ENCODE measurements around the gene MRPL52.
"Not testable (repeated sequence)": the region's sequence is repeated elsewhere in the genome, so short reads cannot be mapped to it uniquely, and the experiment has no call there.

Gene MRPL52

DNA sequence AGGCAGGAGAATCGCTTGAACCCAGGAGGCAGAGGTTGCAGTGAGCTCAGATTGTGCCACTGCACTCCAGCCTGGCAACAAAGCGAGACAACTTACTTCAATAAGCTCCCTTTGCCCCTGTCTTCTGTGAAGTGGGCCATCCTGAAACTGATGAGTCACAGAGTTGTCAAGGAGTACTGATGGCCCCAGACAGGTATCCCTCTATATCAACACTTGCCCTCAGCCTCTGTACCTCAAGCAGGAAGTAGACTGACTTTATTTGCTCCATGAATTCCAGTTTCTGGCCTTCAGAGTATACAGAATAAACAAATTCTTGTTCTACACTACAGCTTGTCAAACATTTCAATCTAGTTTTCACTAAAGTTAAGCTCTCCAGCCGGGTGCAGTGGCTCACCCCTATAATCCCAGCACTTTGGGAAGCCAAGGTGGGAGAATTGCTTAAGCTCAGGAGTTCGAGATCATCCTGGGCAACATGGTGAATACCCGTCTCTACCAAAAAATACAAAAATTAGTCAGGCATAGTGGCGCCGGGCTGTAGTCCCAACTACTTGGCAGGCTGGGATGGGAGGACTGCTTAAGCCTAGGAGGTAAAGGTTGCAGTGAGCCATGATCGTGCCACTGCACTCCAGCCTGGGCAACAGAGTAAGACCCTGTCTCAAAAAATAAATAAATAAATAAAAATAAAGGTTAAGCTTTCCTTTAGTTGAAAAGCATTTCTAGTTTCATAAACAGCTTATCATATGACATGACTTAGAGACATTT, 25.5 kb downstream of the MRPL52 start:
- DNase-seq (ENCODE audit: low read depth), result no peak

DNA sequence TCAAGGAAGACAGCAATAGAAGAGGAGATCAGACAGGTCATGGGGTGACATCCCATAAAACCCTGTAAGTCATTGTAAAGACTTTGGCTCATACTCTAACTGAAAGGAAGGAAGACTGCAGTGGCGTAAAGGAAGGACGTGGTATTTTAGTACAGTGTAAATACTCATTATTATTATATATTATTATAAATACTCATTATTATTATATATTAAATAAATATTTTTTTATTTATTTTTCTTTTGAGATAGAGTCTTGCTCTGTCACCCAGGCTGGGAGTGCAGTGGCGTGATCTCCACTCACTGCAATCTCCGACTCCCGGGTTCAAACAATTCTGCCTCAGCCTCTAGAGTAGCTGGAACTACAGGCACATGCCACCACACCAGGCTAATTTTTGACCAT, 26.7 kb downstream of the MRPL52 start:
- no peak for DNase-seq (ENCODE audit: low read depth)

DNA sequence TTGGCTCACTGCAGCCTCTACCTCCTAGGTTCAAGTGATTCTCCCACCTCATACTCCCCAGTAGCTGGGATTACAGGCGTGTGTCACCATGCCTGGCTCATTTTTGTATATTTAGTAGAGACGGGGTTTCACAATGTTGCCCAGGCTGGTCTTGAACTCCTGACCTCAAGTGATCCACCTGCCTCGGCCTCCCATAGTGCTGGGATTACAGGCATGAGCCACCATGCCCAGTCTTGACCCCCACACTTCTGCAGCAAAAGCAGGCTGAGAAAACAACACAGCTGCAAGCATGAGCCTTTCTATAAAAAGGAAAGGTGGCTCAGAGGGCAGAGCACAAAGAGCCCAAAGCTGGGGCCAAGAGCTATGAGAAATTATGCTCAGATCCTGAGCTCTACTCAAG, 30.7 kb downstream of the MRPL52 start:
- DNase-seq (ENCODE audit: low read depth), result not testable (repeated sequence)

DNA sequence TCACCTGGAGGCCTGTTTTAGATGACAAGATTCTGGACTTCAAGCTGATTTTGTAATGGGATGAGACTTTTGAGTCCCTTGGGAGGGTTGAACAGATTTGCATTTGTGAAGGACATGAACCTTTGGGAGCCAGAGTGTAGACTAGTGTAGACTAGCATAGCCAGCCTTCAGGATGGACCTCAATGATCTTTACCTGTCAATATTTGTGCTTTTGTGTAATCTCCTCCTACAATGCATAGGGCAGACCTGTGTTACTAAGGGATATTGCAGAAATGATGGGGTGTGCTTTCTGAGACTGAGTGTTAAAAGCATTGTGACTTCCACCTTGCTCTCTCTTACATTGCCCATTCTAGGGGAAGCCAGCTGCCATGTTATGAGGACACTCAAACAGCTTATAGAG, 32.0 kb downstream of the MRPL52 start:
- DNase-seq (ENCODE audit: low read depth), result no peak

DNA sequence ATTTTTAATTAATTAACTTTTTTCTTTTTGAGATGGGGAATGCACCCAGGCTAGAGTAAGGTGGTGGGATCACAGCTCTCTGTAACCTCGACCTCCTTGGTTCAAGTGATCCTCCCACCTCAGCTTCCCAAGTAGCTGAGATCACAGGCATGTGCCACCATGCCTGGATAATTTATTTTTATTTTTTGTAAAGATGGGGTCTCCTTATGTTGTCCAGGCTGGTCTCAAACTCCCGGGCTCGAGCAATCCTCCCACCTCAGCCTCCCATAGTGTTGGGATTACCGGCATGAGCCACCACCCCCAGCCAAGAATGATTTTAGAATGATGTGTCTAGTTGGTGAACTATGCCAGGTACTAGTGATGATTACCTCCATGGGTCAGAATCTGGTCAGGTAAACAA, 35.3 kb downstream of the MRPL52 start:
- DNase-seq (ENCODE audit: low read depth), result no peak

DNA sequence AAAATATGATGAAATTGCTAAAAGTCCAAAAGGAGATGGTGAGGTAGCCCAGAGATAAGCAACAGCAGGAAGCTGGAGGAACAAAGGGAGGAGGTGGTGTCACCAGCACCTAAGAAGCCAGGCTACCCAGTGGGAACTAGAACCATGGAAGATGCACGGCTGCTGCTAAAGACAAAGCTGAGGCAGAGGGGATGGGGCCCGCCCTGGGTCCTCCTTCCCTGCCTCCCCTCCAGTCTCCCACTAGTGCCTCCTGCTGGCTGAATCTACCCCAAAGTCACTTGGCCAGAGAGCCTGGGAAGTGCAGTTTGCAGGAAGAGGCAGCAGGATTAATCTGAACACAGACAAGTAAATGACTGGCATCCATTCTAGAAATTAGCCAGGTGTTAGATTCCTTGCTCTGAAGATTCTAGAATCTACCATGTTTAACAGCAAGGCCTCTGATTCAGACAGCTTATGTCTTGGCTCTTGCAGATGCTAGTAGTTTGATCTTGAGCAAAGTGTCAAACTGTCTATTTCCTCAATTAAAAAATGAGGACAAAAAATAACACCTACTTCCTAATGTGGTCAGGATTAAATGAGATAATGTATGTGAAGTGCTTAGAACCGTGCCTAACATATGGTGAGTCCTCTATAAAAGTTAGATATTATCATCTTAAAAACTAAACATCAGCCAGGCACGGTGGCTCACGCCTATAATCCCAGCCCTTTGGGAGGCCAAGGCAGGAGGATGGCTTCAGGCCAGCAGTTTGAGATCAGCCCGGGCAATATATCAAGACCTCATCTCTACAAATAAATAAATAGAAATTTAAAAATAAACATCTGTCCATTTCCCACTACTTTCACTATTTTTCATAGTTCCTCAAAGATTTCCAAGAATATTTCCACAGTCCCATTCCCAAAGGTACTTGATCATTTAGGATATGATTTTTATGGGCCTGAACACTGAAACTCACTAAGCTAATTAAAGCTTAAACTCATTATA, 36.0 kb downstream of the MRPL52 start:
- no peak for DNase-seq (ENCODE audit: low read depth)

DNA sequence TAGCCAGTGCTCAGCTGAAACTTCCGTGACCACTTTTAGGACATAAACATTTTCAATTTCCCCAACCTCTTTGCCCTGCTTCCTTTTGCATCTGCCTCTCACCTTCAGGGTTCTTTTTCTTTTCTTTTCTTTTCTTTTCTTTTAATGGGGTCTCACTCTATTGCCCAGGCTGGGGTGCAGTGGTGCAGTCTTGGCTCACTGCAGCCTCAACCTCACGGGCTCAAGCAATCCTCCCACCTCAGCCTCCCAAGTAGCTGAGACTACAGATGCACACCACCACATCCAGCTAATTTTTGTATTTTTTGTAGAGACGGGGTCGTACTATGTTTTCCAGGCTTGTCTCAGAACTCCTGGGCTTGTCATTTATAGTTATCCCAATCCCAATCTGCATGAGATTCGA, 37.2 kb downstream of the MRPL52 start:
- no peak for DNase-seq (ENCODE audit: low read depth)

DNA sequence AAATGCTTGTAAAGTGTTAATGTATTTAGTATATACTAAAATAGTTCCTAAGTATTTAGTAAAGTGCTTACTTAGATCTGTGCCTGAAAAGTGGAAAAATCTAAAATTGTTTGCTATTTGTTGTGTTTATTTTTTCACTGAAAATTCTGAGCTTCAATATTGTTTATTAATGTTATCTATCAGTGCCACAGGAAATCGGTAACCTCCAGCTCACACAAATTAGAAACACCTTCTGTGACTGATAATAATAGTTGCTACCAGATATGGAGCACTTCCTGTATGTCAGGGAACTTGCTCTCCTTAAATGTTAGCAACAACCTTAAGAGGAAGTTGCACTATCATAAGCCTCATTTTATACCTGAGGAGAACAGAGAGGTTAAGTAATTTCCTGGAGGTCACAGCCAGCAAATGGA, 41.1 kb downstream of the MRPL52 start:
- DNase-seq (ENCODE audit: low read depth), result no peak

DNA sequence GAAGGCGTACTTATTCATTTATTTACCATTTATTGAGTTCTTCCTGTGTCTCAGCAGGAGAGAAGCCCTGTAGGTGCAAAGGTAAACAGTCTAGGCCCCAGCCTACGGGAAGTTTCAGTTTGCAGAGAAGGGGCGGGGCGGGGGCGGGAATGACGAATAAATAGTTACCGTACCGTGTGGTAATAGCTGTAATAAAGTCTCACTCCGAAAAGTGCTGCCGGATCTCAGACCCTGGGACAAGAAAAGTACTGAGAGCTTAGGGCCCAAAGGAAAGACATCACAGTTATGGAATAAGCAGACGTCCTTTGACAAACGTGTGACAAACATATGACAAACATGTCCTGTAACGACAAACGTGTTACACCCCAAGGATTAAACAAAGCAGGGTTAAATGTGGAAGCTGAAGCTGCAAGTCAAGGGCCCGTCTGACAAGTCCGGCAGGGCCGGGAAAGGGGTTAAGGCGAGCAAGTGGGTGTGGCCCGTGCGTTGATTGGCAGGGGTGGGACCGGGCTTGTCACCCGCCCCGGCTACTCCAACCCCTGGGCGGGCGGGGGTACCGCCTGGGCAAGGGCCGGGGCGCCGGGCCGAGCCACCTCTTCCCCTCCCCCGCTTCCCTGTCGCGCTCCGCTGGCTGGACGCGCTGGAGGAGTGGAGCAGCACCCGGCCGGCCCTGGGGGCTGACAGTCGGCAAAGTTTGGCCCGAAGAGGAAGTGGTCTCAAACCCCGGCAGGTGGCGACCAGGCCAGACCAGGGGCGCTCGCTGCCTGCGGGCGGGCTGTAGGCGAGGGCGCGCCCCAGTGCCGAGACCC, 41.7 kb downstream of the MRPL52 start, which contains the start of gene LRP10:
Gene LRP10 (plus strand): TSS at position 517 of the 809 bp plus-strand sequence. CDS start 564 bp downstream, outside the sequence.
- peak; percentile 61 for DNase-seq (ENCODE audit: low read depth)

DNA sequence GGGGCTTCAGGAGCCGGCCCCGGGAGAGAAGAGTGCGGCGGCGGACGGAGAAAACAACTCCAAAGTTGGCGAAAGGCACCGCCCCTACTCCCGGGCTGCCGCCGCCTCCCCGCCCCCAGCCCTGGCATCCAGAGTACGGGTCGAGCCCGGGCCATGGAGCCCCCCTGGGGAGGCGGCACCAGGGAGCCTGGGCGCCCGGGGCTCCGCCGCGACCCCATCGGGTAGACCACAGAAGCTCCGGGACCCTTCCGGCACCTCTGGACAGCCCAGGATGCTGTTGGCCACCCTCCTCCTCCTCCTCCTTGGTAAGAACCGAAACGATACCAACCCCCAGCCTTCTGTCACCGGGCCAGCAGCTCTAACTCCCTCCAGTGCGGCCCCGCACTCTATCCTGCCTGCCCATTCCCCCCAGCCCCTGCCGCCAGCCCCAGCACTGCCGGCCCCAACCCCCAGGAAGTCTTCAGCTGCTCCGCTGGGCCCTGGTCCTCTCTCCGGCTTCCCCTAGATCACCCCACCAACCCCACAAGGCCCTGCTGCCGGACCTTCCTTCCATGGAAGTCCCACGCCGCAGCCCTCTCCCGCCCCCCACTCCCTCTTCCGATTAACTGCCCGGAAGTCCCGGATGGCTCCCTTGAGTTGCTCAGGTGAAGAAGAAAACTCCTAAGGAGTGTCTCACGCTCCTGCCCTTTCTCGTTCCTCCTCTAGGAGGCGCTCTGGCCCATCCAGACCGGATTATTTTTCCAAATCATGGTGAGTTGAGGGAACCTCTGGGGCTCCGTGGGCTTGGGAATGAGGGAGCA, 42.5 kb downstream of the MRPL52 start:
- peak; percentile 52 for DNase-seq (ENCODE audit: low read depth)

DNA sequence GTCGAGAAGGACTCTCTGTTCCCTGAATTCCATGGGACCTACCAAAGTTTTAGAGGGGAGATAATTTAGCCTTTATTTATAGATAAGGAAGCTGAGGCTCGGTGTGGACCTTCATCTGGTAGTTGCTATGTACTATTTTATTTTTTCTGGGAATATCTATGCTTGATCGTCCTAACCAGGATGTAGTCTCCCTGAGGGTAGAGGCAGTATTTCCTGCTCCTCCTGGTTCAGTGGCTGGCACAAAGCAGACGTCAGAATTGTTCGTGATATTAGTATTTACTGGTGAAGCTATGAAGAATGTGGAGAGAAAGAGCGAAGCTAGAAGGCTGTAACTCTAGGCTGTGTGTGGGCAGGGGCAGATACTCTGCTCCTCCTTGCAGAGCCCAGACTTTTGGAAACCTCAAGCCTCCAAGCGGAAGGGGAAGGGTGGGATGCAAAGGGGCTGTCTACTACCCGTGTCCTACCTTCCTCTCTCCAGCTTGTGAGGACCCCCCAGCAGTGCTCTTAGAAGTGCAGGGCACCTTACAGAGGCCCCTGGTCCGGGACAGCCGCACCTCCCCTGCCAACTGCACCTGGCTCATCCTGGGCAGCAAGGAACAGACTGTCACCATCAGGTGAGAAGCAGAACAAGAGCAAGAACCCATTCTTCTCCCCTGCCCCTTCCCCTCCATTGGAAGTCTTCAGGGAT, 43.3 kb downstream of the MRPL52 start:
- DNase-seq (ENCODE audit: low read depth), result no peak

DNA sequence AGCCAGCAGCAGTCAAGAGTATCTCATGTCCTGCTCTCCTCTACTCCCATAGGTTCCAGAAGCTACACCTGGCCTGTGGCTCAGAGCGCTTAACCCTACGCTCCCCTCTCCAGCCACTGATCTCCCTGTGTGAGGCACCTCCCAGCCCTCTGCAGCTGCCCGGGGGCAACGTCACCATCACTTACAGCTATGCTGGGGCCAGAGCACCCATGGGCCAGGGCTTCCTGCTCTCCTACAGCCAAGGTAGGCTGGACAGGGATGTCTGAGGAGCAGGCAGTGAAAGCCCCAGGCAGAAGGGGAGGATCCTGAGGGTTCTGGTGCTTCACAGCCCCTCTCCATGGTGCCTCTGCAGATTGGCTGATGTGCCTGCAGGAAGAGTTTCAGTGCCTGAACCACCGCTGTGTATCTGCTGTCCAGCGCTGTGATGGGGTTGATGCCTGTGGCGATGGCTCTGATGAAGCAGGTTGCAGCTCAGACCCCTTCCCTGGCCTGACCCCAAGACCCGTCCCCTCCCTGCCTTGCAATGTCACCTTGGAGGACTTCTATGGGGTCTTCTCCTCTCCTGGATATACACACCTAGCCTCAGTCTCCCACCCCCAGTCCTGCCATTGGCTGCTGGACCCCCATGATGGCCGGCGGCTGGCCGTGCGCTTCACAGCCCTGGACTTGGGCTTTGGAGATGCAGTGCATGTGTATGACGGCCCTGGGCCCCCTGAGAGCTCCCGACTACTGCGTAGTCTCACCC, 45.5 kb downstream of the MRPL52 start:
- no peak for DNase-seq (ENCODE audit: low read depth)

DNA sequence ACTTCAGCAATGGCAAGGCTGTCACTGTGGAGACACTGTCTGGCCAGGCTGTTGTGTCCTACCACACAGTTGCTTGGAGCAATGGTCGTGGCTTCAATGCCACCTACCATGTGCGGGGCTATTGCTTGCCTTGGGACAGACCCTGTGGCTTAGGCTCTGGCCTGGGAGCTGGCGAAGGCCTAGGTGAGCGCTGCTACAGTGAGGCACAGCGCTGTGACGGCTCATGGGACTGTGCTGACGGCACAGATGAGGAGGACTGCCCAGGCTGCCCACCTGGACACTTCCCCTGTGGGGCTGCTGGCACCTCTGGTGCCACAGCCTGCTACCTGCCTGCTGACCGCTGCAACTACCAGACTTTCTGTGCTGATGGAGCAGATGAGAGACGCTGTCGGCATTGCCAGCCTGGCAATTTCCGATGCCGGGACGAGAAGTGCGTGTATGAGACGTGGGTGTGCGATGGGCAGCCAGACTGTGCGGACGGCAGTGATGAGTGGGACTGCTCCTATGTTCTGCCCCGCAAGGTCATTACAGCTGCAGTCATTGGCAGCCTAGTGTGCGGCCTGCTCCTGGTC, 46.1 kb downstream of the MRPL52 start:
- no peak for DNase-seq (ENCODE audit: low read depth)

DNA sequence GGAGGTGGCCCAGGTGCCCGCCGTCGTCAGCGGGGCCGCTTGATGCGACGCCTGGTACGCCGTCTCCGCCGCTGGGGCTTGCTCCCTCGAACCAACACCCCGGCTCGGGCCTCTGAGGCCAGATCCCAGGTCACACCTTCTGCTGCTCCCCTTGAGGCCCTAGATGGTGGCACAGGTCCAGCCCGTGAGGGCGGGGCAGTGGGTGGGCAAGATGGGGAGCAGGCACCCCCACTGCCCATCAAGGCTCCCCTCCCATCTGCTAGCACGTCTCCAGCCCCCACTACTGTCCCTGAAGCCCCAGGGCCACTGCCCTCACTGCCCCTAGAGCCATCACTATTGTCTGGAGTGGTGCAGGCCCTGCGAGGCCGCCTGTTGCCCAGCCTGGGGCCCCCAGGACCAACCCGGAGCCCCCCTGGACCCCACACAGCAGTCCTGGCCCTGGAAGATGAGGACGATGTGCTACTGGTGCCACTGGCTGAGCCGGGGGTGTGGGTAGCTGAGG, 47.4 kb downstream of the MRPL52 start:
- DNase-seq (ENCODE audit: low read depth), result no peak

DNA sequence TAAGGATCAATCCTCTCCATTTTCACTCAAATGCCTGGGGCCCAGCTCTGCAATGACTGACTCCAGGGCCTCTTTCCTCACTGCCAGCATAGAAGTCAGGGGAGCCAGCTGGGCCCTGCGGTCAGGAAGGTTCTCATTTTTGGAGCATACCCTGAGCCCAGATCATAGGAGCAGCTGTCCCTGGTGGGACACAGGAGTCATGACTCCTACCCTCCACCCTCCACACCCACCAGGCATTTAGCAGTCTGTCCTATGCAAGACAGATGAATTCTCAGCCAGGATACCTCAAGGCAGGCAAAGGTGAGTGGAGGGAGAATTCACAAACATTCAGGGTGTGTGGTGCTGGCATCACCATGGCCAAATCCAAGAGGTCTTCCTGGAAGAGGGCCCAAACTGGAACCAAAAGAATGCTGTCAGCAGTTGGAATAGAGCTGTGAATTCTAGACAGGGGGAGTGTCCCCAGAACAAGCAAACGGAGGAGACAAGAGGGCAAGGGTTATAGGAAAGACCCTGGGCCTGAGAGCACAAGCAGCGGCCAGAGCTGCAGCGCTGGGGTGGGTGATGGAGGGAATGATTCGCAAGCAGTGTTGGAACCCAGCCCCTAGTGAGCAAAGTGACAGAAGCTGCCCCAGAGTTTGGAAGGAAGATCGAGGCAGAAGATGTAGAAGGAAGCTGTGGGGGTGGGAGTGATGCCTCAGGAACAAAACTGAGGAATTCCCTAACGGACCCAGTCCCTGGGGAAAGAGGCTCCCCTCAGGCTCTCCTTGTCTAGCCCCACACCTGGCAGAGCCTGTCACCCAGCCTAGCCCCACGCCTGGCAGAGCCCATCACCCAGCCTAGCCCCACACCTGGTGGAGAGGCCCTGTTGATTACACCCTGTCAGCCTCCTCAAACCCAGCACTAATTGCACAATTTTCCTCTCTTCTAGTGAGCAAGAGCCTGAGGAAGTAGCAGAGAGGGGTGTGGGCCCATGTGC, 48.9 kb downstream of the MRPL52 start:
- DNase-seq (ENCODE audit: low read depth), result no peak

DNA sequence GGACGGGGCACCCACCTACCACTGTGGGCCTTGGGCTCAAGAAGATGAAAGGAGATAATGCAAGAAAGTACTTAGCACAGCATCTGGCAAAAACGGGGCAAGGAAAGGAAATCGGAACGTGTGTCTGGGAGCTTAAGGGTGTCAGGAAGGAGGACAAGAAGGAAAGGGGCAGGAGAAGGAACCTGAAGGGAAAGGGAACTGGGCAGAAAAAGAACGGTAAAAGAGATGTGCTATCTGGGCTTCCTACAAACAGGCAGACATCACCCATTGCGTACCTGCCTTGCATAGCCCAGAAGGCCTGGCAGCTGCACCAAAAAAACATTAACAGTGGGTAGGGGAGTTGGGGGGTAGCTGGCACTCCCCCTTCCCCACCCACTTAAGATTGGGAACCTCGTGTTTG, 52.4 kb downstream of the MRPL52 start:
- DNase-seq (ENCODE audit: low read depth), result no peak

DNA sequence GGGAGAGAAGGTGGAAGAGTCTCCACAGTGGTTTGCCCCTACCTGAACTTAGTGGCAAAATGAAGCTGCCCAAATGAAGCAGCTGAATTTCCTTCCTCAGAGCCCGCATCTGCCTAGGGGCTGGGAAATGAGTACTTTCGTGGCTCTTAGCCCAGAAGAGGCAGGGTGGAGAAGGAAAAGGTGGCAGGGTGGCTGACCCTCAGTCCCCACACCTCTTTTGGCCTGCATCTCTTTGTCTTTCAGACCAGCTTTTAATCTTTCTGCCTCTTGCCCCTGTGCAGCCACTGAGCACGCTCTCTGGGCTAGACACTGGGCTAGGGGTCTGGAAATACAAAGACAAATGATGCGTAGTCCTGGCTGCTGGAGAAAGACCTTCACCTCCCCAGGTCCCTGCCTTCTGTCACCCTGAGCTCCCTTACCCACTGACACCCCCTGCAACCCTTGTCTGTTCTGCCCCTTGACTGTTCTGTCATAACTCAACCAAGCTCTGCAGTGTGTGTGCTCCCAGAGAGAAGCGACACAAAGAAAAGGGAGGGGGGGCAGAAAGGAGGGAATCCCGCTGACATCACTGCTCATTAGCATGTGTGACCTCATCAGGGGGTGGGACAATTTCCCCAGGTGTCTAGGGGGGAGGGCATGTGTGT, 53.0 kb downstream of the MRPL52 start:
- no peak for DNase-seq (ENCODE audit: low read depth)
